HPDE6-E6E7 (cell line): ENCODE data around the gene RBM48.
"Not testable (repeated sequence)": the region's sequence is repeated elsewhere in the genome, so short reads cannot be mapped to it uniquely, and the experiment has no call there.

ENCODE experiments used
- DNase-seq: peaks from one replicate; pipeline ENCODE4 v3.0.0; 2011; ENCODE audit warnings: missing footprints; ENCODE audit errors: extremely low spot score

Gene RBM48

GRCh38 chr7:92528188-92528957 lies at the start of gene RBM48, which contains the start of gene PEX1:
Gene RBM48, plus strand, starts transcription at chr7:92528795. Its CDS starts 19 bp downstream, at chr7:92528814.
Gene PEX1, minus strand, starts transcription at chr7:92528520. Its CDS starts 85 bp downstream, at chr7:92528435.
- peak; percentile 98 for DNase-seq

DNA sequence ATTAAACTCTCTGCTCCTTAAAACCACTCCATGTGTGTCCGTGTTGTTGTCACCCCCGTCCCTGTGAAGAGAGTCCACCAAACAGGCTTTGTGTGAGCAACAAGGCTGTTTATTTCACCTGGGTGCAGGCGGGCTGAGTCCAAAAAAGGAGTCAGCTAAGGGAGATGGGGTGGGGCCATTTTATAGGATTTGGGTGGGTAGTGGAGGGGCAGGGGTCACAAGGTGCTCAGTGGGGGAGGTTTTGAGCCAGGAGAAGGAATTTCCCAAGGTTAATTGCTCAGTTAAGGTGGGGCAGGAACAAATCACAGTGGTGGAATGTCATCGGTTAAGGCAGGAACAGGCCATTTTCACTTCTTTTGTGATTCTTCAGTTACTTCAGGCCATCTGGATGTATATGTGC lies 49.4 kb upstream of the RBM48 start:
- not testable (repeated sequence) for DNase-seq

DNA sequence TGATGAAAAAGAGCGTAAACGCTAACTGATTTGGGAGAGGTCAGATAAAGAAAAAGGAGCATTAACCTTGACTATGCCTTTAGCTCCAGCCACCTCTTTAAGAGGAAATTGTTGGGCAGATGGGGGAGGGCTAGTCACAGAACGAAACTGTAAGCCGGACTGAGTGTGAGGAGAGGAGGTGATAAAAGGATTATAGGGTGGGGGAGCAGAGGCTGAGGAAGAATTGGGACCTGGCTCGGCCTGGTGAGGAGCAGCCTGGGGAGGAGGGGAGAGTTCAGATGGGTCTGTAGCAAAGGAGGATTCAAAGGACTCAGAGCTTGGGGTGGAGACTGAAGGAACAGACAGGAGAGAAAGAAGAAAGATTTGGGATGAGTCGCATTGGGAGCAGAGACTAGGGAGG lies 45.0 kb upstream of the RBM48 start:
- not testable (repeated sequence) for DNase-seq

- not testable (repeated sequence) for DNase-seq
Measured at GRCh38 chr7:92484226-92484625, 44.4 kb upstream of the RBM48 start.

DNA sequence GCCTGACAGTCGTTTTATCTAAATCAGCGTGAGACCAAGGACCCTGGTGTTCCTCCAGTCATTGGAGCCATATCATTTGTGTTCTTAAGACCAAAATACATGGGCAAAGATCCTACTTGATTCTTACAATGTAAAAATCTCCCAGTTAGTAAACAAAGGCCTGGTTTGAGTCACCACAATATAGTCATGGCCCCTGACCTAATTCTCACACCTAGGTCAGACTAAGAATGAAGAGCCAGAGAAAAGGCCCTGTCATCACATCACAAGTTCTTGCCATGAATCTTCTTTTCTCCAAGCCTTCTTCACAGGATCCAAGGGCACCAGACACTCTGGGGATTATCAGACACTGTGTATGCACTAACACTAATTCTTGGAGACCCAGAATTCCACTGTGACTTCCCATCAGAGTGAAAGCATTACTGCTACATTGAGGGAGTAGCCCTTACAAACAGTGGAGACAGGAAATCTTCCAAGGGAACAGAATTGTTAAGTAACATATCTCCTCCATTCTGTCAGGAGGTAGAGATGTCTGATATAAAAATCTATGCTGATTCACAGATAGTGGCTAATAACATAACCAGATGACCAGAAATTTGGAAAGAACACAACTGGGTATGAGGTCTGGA lies 43.2 kb upstream of the RBM48 start:
- DNase-seq: no peak

DNA sequence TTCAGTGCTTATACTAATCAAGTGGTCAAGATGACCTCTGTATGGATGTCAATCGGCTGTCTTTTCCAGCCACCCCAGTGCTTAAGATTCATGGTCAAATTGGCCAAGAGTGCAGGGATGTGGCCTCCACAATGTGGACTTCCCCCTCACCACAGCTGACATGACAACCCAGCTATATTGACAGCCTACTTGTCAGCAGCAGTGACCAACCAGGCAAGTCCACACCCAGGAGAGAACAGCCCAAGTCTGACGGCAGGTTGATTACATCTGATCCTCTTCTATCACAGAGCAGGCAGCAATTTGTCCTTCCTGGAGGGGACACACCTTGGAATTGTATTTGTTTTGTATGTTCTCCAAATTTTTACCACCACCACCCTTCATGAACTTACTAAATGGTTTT lies 42.6 kb upstream of the RBM48 start:
- DNase-seq: no peak

- DNase-seq: no peak
Measured at GRCh38 chr7:92487804-92488203, 40.8 kb upstream of the RBM48 start.

DNA sequence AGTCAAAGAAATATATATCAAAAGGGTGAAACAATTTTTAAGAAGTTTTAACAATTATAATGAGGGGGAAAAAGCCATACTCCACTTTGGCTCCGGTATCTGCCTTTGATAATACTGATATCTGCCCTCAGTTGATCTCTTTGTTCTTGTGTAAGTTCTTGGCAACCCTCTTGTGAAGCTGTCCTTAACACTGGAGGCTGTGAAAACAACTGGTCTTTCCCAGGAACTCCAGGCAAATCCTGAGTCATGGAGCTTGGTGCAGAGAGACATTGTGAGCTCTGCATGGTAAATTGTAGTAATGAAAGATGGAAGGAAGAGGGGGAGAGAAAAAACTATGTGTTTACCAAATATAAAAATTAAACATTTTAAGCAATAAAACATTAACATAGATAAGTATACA lies 39.0 kb upstream of the RBM48 start:
- DNase-seq: no peak

DNA sequence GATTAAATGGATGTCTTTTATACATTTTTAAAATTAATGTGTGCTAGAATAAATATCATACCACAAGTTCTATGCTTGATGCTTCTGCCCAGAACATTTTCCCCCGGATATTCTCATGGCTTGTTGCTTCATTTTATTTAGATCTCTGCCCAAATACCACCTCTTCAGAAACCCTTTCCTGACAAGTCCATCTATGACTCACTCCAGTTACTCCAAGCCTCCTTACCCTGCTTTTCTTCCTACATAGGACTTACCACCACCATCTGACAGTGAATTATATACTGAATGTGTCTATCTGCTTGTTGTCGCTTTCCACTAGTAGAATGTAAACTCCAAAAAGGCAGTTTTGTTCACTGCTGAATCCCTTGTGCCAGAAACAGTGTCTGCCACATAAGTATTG lies 31.7 kb upstream of the RBM48 start:
- DNase-seq: no peak

DNA sequence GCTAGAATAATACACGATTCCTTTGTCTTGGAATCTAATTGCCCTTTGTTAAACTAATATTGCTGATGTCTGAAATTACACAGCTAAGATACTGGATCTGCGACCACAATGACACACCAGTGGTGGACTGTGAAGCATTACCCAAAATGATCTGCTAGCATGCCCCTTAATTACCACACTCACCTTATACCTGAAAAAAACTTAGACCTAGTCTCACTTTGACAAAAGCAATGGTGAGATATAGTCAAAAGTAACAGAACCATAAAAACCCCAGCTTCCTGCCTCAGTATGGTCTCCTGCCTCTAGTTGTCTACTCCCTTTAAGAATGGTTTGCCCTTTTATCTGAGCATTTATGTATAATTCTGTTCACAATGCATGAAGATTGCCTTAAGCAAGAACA lies 30.0 kb upstream of the RBM48 start:
- DNase-seq: no peak

- DNase-seq: no peak
Measured at GRCh38 chr7:92503767-92504166, 24.8 kb upstream of the RBM48 start.

DNA sequence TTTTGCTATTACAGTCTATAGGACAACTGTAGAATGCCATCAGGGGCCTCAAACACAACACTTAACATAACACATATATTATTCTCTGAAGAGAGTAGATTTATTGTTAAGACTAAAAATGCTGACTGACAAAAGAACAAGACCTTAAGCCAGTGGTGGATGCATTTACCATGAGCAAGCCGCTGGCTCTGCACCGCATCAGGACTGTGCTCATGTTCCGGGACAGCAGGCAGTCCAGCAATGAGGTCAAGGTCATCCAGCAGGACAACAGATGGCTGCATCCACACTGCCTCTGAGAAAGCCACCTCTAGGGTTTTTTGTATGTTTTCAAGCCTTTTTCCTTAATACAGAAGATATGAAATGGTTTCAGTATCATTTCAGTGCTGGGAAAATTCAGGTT lies 24.0 kb upstream of the RBM48 start:
- DNase-seq: no peak

DNA sequence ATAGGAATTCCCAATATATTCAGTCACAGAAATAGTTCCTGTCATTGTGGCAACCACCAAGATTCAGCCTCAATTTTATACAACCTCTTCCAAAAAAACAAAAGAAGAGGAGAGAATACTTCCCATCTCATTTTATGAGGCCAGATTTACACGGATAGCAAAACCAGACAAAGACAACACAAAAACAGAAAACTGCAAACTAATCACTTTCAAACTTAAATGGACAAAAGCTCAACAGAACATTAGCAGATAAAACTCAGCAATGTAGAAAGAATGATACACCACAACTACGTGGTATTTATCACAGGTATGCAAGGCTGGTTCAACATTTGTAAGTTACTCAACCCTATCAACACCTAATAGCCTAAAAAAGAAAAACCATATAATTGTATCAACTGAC lies 22.2 kb upstream of the RBM48 start:
- no peak for DNase-seq

GRCh38 chr7:92508946-92509345 lies 19.6 kb upstream of the RBM48 start:
- no peak for DNase-seq

DNA sequence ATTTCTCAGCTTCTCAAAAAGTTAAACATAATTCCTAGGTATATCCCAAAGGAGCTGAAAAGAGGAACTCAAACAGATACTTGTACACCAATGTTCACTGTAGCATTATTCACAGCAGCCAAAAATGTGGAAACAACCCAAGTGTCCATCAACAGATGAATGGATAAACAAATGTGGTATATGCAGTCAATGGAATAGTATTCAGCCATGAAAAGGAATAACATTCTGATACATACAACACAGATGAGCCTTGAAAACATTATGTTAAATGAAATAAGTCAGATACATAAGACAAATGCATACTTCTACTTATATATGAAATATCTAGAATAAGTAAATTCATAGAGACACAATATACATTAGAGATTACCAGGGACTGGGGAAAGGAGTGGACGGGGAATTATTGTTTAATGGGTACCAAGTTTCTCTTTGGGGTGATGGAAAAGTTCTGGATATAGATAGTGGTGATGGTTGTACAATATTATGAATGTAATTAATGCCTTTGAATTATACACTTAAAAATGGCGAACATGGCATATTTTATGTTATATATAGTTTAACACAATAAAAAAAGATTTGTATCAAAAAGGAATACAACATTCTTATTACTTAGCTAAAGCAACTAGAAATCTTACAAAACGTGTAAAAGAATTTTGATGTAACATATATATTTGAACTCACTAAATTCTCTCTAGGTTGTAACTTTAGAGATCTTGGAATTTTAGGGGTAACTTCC lies 15.3 kb upstream of the RBM48 start:
- DNase-seq: no peak

DNA sequence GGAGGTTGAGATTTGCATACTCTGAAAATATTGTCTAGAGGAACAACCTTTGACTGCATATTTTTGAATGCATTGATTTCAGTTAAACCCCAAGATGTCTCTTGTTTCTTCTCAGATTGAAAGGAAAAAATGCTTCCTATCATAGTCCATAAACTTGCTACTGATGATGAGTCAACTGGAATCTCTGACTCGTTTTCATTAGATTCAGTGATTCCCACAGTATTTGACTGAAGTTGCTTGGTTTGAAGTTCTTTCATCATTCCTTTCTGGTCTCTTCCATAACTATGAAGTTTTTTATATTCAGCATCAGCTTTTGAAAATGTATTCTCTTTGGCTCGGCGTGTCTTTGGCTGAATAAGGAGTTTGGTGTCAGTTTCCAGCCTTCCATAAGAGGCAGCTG lies 11.0 kb upstream of the RBM48 start:
- DNase-seq: no peak

- no peak for DNase-seq
Measured at GRCh38 chr7:92520024-92520423, 8.6 kb upstream of the RBM48 start.

DNA sequence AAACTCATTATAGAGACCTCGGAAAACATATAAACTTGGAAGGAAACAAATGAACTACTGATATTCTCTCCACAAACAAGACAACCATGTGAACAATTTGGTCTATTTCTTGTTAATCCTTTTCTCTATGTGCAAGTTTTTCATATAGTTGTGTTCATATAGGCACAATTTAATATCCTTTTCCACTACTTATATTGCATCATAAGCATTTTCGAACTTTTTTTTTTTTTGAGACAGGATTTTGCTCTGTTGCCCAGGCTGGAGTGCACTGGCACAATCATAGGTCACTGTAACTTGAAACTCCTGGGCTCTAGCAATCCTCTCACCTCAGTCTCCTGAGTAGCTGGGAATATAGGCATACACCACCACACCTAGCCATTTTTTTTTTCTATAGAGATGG lies 5.5 kb upstream of the RBM48 start:
- DNase-seq: no peak

GRCh38 chr7:92527300-92528187 lies 1.1 kb upstream of the RBM48 start:
- peak; percentile 70 for DNase-seq

DNA sequence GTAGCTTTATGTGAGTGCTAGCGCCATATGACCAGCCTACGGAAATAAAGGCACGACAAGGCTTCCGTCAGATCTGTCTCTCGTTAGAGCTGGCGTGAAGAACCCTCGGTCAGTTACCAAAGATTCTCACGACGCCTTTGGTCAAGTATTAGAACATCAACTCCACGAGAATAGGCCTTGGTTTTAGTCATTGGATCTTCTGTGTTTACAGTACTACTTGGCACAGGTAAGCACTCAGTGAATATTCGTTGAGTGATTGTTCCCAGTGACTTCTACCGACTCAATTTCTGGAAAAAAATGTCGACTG lies 316 bp downstream of the RBM48 start:
- no peak for DNase-seq

GRCh38 chr7:92534572-92534971 lies 6.0 kb downstream of the RBM48 start:
- DNase-seq: no peak

- DNase-seq: not testable (repeated sequence)
Measured at GRCh38 chr7:92543542-92543941, 14.9 kb downstream of the RBM48 start.
